GM18868 (cell line): ENCODE results near the gene SLCO3A1.

ENCODE experiments used
- ATAC-seq: cut with Tn5 transposase; IDR thresholded peaks from one replicate; pipeline ENCODE4 v1.9.1; 2021; ENCODE audit warnings: mild to moderate bottlenecking, moderate library complexity; ENCODE audit not compliant: unreplicated experiment

The SLCO3A1 gene

GRCh38 chr15:92152983-92153382 is 299.5 kb downstream of the SLCO3A1 start:
- no peak for ATAC-seq

- ATAC-seq: no peak
These were observed 300.1 kb downstream of the SLCO3A1 start for GRCh38 chr15:92153620-92154019.

GRCh38 chr15:92155934-92156333 is 302.4 kb downstream of the SLCO3A1 start:
- ATAC-seq: no peak

DNA sequence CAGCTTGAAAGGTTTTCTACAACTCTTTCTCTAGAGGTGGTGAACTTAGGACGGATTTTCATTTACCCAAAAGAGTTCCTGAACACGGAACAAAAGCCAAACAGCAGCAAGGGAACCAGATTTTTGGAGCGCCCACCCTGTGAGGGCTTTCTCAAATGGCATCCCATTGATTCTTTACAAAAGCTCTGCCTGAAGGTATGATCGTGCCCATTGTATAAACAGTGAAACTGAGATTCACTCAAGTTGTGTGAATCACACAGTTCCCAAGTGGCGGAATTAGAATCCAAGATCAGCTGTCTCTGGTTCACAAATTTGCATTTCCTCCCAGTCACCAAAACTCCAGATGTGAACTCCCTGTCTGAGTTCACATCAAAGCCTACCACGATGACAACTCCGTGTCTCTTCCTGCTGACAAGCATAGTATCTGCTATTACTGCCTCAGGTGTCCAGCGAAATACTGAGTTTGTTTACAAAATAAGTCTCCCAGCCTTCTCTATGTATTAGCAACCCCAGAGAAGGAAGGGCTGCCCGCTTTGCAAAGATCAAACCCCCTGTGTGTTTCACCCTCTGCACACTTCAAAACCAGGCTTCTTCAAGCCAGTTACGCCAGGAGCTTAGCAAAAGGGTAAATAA is 304.3 kb downstream of the SLCO3A1 start:
- no peak for ATAC-seq

- ATAC-seq: peak; percentile 63
These were observed 304.9 kb downstream of the SLCO3A1 start for GRCh38 chr15:92158426-92158825.

DNA sequence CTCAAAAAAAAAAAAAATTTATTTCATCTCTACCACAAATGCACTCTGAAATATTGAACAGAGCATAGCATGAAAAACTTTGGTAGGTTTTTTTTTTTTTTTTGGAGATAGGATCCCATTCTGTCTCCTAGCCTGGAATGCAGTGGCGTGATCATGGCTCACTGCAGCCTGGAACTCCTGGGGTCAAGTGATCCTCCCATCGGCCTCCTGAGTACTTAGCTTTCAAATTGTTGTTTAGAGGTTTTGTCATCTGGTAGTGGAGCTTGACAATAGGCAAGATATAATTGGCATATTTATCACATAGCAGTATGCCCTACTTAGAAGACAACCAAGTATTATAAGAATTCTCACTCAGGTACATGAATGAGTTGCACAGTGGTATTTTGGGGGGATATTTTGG is 306.0 kb downstream of the SLCO3A1 start:
- ATAC-seq: no peak

DNA sequence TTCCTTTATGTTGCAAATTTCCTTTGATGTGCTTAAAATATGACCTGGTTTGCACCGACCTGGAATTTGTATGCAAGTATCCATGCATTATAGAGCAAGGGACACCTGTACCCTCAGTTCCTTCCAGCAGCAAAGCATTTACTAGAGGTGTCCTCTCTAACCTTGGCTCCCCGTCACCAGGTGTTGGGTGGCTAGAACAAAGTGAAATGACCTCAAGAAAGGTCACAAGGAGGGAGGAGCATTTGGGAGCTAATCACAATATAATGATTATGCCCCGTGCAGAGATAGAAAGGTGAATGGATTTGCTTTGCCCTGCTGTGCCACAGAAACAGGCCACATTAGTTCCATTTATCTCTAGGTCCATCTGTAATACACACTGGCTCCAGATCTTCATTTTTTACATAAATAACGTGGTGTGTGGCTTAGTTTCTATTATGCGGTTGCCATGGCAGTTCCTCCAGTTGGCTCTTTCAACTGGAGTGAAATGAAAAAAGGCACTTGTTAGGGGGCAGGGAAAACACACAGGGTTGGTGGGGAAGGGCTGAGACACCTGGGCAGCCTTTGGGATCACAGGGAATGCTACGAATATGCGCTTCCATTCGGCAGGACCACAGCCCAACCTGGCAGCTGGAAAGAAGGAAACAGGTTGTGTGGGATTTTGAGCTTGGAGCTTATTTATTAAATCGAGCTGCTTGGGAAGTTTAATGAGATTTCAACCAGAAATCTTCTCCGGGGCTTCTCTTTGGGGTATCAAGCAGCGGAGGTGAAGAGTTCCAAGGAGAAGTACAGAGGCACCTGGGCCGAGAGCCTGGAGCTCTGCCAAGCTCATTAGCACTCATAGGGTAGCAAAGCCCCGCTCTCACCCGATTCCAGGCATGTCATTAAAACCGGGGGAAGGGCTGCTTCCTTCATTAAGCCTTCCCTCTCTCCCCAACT is 306.7 kb downstream of the SLCO3A1 start:
- ATAC-seq: no peak

GRCh38 chr15:92161039-92161670 is 307.6 kb downstream of the SLCO3A1 start:
- ATAC-seq: peak; percentile 91

DNA sequence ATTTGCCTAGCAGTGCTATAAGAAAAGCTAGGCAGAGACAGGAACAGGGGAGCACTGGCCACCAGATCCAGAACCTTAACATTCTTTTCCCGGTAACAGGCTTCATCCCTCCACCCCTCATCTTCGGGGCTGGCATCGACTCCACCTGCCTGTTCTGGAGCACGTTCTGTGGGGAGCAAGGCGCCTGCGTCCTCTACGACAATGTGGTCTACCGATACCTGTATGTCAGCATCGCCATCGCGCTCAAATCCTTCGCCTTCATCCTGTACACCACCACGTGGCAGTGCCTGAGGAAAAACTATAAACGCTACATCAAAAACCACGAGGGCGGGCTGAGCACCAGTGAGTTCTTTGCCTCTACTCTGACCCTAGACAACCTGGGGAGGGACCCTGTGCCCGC is 309.1 kb downstream of the SLCO3A1 start:
- no peak for ATAC-seq

- no peak for ATAC-seq
These were observed 310.1 kb downstream of the SLCO3A1 start for GRCh38 chr15:92163641-92164040.

DNA sequence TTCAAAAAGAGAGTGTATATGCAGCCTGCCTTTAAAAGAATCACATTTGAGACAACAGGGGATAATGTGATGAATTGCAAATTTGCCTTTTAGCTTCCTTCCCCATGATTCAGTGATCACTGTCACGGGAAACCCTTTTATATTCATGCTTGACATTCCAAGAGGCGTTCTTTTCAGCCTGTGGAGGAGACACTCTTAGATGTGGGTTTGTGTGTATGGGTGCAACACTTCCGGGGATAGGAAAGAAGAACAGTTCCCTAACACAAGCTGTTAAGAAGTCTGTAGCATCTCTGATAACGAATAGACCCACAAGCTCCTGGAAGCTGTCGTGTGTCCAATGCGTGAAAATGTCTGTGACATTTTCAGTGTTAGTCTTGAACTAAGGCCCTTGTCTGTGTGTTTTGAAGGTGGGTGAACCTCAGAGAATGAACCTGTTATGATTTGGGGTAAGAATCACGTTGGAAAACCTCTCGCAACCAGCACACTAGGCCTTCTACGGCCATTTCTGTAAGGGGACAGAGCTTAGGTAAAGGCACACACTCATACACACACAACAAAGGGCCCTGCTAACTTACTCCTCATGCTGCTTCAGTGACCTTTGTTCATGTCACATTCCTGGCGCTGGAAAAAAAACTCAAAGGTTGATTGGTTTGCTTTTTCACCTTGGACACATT is 311.0 kb downstream of the SLCO3A1 start:
- no peak for ATAC-seq

DNA sequence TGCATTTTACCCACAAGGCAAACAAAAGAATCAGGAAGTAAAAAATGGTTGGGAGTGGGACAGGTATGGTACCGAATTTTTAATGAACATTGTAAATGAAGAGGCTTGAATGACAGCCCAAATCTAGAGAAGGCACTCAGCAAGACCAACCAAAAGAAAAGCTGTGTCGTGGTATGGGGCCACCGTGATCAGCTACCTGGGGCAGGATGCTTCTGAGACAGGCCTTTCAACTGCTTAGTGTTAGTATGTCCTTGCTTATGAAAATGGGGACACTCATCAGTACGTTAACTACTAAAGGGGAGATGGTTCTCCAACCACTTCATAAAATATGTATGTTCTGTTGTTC is 311.5 kb downstream of the SLCO3A1 start:
- no peak for ATAC-seq

DNA sequence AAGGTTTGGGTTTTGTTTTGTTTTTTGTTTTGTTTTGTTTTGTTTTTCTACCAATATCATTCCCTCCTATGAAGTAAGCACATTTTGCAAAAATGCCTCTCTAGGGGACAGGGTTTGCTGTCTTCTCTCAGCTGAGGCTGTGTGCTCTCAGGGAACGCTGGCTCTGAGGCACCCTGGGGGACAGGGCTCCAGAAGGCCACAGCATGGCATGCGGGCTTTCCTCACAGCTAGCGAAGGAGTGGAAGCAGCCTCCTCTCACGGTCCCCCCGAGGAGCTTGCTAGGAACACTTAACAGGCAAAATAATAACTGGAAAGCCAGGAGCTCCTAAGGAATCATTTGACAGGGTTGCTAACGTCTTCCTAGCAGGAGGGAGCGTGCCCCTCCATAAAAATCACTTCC is 312.5 kb downstream of the SLCO3A1 start:
- no peak for ATAC-seq

DNA sequence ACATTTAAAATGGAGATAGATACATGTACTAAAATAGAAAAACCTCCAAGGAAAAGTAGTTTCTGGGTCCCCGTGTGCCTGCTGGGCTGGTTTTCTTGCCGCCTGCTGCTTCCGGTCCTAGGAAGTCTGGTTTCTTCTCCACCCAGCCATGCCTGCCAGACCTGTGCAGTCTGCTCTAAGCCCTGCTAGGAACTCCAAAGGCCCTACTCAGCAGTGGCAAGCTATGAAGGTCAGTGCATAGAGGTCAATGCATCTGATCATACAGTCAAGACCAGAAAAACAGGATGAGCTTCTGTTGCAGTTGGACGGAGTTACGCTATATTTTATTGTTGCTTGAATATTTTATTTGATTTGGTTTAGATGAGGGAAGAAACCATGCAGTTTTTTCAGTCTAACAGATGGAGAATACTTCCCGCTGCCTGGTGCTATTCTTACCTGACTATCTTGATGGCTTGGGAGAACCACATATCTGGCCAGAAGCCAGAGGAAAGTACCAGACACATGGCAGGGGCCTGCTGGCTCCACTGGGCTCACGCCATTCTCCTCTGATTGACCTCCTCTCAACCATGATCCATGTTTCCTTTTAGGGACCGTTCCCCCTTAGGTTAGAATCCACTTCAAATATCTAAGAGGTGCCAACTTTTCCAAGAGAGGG is 313.4 kb downstream of the SLCO3A1 start:
- no peak for ATAC-seq

GRCh38 chr15:92167451-92167850 is 313.9 kb downstream of the SLCO3A1 start:
- no peak for ATAC-seq

GRCh38 chr15:92168066-92168683 is 314.7 kb downstream of the SLCO3A1 start:
- no peak for ATAC-seq

GRCh38 chr15:92170897-92171296 is 317.4 kb downstream of the SLCO3A1 start:
- no peak for ATAC-seq

- ATAC-seq: no peak
These were observed 325.4 kb downstream of the SLCO3A1 start for GRCh38 chr15:92178911-92179310.

GRCh38 chr15:92184142-92184541 is 330.6 kb downstream of the SLCO3A1 start:
- no peak for ATAC-seq

DNA sequence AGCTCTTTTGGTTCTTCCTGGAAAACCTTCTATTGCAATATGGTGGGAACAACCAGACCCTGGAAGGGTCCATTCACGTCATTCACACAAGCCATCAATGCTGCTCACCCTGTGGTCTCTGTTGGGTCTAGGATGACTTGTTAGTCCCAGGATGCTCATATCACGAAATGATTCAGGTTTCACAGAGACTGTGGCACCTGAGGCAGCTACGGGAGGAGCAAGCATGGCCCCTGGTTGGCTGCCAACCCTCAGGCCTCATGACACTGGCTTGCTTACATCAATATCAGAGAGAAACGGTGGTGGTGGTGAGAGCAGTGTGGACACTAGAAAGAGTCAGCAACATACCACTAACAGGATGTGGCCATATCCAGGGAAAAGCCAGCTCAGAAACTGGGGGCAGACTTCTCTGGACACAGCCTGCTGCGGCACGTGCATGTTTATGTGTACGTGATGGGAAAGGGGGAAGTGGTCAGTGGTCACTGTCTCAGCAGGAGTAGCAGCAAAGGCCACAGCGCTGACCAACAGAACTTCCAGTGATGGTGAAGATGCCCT is 331.2 kb downstream of the SLCO3A1 start:
- no peak for ATAC-seq
